Central memory CD8-positive, alpha-beta T cell (primary cell): ENCODE data around the gene APOL2.

Experiments used
- ATAC-seq: fragments of 150-1000 bp; cut with Tn5 transposase; replicated peaks from 2 replicates; pipeline ENCODE4 v1.10.0; 2022; ENCODE audit warnings: mild to moderate bottlenecking, moderate FRiP score, moderate number of reproducible peaks; ENCODE audit not compliant: poor library complexity, severe bottlenecking; ENCODE audit errors: extremely low read depth
- DNase-seq, 2 donors: peaks; one replicate each; pipeline ENCODE4 v3.0.0; 2021; ENCODE audit warnings: low spot score in 2 of 2
- H3K27ac Mint-ChIP-seq: one replicate; pipeline ENCODE4 v1.8.0; 2022; ENCODE audit warnings: low read depth, mild to moderate bottlenecking, moderate library complexity, mixed read lengths
- H3K27me3 Mint-ChIP-seq: one replicate; pipeline ENCODE4 v1.8.0; 2022; ENCODE audit warnings: mixed read lengths
- H3K36me3 Mint-ChIP-seq: one replicate; pipeline ENCODE4 v1.8.0; 2022; ENCODE audit warnings: mild to moderate bottlenecking, moderate library complexity, mixed read lengths; ENCODE audit not compliant: insufficient read depth
- H3K4me1 Mint-ChIP-seq: one replicate; pipeline ENCODE4 v1.8.0; 2022; ENCODE audit warnings: mixed read lengths
- H3K4me3 Mint-ChIP-seq: one replicate; pipeline ENCODE4 v1.8.0; 2022; ENCODE audit warnings: mild to moderate bottlenecking, moderate library complexity, mixed read lengths
- H3K9me3 Mint-ChIP-seq: one replicate; pipeline ENCODE4 v1.8.0; 2022; ENCODE audit warnings: mixed read lengths

The APOL2 gene, protein sequence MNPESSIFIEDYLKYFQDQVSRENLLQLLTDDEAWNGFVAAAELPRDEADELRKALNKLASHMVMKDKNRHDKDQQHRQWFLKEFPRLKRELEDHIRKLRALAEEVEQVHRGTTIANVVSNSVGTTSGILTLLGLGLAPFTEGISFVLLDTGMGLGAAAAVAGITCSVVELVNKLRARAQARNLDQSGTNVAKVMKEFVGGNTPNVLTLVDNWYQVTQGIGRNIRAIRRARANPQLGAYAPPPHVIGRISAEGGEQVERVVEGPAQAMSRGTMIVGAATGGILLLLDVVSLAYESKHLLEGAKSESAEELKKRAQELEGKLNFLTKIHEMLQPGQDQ

DNA sequence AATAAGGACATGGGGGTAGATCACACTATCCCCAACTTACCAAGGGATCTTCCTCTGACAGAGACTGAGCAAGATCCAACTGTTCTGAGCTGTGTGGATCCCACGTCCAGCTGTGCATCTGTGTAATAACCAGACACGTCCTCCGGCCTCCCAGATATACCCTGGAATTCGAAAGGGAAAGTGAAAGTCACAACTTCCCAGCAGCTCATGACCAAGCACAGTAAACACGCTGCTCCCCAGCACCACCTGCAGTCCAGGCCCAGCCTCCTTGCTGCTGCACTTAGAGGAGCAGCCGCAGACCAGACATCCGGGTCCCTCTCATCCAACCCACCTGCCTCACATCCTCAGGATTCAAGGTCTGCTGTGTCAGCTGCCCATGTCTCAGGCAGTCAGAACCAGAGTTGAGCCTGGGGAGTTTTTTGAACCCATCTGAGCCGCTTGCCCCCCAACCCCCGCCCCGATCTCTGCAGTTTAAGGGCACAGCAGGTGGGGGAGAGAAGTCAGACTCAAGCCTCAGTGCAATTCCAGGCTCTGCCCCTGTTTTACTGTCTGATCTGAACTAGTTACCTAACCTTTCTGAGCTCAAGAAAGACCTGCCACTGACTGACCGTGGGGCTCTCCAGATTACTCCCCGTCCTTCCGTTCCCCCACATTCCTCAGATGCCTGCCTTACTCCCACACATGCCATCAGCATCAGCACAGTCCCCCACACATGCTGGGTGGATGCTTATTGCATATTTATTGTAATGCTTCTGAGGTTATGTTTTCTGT, at the start of gene APOL2:
Gene APOL2 (minus strand): TSS at position 127 of the 771 bp plus-strand sequence. CDS start 6,365 bp downstream, outside the sequence.
- H3K27me3 Mint-ChIP-seq, result no peaks in the 10 kb centered on the region
- ATAC-seq (peak; percentile 99), DNase-seq (peak; percentile 64 to 80)
- H3K4me3 Mint-ChIP-seq, result peak within 1 kb of the TSS; percentile 99
- H3K27ac Mint-ChIP-seq, result peak within 1 kb of the TSS; percentile 94
- peaks cover 57% of the 10 kb centered on the region for H3K4me1 Mint-ChIP-seq
- peaks cover 19% of the 10 kb centered on the region for H3K36me3 Mint-ChIP-seq
- H3K9me3 Mint-ChIP-seq, result no peaks in the 10 kb centered on the region

DNA sequence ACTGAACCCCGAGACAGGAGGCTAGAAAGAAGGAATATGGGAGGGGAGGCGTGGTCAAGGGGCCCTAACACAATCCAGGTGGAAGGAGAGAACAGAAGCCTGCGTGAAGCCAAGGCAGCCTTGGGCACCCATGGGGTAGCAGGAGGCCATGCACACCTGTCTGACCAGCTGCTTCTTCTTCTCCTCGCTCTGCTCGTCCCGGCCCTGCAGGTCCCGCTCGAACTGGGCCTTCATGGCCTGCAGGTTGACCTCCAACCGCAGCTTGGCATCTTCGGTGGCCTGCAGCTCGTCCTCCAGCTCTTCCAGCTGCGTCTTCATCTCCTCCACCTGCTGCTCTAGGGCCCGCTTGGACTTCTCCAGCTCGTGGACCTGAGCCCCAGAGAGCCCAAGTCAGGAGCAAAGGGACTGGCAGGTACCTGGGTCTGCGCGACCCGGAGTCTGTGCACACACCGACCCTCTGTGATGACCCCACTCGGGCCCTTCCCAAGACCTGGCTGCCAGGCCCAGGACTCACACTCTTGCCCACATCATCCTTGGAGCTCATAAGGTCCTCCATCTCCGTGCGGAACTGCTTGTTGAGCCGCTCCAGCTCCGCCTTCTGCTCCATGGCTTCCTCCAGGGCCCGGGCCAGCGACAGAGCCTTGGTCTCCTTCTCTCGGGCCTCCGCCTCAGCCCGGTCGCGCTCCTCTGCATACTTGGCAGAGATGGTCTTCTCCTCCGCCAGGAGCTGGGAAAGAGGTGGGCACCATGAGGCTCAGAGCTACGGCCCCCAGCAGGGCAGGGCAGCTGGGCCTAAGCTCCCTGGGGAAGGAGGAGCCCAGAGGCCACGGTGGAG, 49.5 kb upstream of the APOL2 start:
- no peaks in the 10 kb centered on the region for H3K27me3 Mint-ChIP-seq
- no peaks in the 10 kb centered on the region for H3K9me3 Mint-ChIP-seq
- peak overlapping the region; percentile 71 for H3K4me3 Mint-ChIP-seq
- peak overlapping the region; percentile 91 for H3K27ac Mint-ChIP-seq
- peaks cover 83% of the 10 kb centered on the region for H3K36me3 Mint-ChIP-seq
- DNase-seq (no peak), ATAC-seq (no peak)
- peaks cover 48% of the 10 kb centered on the region for H3K4me1 Mint-ChIP-seq

DNA sequence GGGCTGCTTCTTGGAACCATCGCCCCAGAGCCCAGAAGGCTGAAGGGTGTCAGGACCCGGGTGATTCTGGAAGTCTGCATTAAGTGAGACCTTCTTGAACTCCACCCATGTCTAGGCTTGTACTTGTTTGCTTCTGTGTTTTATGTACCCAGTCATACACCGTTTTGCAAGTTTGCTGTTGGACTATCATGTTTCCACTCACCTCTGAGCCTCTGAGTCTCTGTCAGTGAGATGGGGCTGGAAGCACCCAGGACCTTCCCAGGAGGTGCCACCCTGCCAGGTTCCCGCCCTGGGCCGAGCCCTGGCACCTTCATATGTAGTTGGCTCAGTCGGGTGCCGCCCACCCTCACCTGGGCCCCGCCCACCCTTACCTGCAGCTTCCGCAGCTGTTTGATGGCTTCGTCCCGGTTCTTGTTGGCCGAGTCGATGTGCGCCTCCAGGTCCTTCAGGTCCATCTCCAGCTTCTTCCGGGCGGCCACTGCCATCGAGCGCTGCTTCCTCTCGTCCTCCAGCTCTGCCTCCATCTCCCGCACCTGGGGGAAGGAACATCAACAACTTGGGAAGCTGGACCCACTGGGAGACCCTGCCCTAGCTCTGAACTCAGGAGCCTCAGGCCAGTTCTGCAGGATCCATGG, 48.7 kb upstream of the APOL2 start:
- Mint-ChIP-seq H3K27ac (peak overlapping the region; percentile 91), H3K36me3 (peaks cover 84% of the 10 kb centered on the region), H3K4me1 (peaks cover 48% of the 10 kb centered on the region), H3K4me3 (peak overlapping the region; percentile 71), H3K27me3 (no peaks in the 10 kb centered on the region), H3K9me3 (no peaks in the 10 kb centered on the region)
- ATAC-seq (no peak), DNase-seq (no peak)

DNA sequence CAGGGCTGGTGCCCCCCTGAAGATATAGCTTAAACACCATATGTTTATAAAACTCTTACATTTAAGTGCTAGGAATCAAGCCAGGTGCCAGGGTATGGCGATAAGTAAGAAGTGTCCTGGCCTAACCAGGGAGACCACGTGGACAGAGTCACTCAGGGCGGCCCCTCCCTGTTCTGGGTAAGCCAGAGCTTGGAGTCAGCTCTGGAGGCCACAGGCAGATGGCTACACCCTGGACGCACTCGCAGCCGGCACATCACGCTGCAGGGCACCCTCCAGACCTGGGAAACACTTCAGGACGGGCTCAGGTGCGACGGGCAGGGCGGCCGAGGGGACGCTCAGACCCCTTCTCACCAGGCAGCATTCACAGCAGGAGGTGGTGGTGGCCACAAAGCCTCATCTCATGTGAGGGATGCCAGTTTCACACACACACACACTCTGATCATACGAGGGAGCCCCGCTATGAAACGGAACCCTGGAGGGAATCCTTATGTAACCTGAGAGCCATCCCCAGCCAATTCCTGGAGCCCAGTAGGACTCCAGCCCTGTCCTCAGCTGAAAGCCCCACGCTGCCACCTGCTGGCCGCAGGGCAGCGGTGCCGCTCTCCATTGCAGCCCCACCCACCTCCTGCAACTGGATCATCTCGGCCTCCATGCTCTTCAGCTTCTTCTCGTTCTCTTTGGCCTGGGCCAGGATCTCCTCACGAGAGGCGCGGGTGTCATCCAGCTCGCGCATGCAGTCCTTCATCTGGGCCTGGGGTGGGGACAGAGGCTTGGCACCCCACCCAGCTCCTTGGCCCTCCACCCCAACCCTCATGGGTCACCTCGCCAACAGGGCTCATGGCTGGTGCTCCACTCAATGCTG, 47.0 kb upstream of the APOL2 start:
- DNase-seq (peak; percentile 53 to 55), ATAC-seq (peak; percentile 37)
- H3K4me1 Mint-ChIP-seq, result peaks cover 33% of the 10 kb centered on the region
- peak overlapping the region; percentile 90 for H3K27ac Mint-ChIP-seq
- H3K27me3 Mint-ChIP-seq, result no peaks in the 10 kb centered on the region
- H3K4me3 Mint-ChIP-seq, result peak overlapping the region; percentile 32
- H3K36me3 Mint-ChIP-seq, result peaks cover 83% of the 10 kb centered on the region
- no peaks in the 10 kb centered on the region for H3K9me3 Mint-ChIP-seq

DNA sequence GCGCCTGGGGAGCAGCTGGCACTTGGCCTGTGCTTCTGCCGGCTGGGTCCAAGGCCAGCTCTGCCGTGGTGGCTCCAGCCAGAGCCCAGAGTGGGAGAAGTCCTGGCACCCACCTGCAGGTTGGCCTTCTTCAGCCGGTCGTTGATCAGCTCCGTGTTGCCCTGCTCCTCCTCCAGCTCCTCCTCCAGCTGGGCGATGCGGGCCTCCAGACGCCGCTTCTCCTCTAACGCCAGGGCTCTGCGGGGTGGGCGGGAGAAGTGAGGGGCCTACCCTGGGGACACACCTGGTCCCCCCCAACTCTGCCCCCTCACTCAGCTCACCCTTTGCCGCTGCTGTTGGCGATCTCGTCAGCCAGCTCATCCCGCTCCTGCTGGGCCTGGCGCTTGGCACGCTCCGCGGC, 46.2 kb upstream of the APOL2 start:
- H3K4me3 Mint-ChIP-seq, result no peak overlapping the region
- H3K36me3 Mint-ChIP-seq, result peaks cover 88% of the 10 kb centered on the region
- no peak for DNase-seq
- no peak for ATAC-seq
- H3K4me1 Mint-ChIP-seq, result peaks cover 33% of the 10 kb centered on the region
- no peaks in the 10 kb centered on the region for H3K9me3 Mint-ChIP-seq
- no peak overlapping the region for H3K27ac Mint-ChIP-seq
- no peaks in the 10 kb centered on the region for H3K27me3 Mint-ChIP-seq

DNA sequence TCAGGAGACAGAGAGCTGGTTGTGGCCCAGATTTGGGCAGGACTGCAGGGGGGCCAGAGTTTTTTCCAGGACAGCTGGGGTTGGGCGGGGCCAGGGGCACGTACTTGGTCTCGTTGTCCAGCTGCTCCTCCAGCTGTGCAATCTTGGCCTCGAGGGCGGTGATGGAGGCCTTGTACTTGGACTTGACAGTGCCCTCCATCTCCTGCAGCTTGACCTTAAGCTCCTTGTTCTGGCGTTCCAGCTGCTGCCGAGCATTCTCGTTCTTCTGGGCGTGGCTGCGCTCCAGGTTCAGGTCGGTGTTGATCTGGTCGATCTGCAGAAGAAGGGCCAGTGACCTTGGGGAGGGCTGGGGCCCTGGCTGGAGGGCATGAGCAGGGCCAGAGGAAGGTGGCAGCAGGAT, 45.7 kb upstream of the APOL2 start:
- DNase-seq, result no peak
- no peak for ATAC-seq
- Mint-ChIP-seq H3K36me3 (peaks cover 88% of the 10 kb centered on the region), H3K4me3 (no peak overlapping the region), H3K4me1 (peaks cover 32% of the 10 kb centered on the region), H3K27ac (no peak overlapping the region), H3K9me3 (no peaks in the 10 kb centered on the region), H3K27me3 (no peaks in the 10 kb centered on the region)

DNA sequence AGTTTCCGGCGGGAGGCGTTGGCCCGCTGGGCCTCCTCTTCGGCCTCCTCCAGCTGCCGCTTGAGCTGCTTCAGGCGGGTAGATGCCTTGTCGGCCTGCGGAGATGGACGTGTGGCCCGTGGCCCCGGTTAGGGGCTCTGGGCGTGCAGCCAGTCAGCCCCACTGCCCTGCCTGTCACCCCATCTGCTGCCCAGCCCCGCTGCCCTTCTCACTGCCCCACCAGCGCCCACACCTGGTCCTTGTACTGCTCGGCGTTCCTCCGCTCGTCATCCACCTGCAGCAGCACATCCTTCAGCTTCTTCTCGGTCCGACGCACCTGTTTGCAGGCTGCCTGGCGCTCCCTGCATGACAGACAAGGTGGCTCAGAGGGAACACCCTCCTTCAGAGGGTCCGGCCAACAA, 44.8 kb upstream of the APOL2 start:
- H3K27ac Mint-ChIP-seq, result no peak overlapping the region
- H3K36me3 Mint-ChIP-seq, result peaks cover 84% of the 10 kb centered on the region
- H3K27me3 Mint-ChIP-seq, result no peaks in the 10 kb centered on the region
- no peaks in the 10 kb centered on the region for H3K9me3 Mint-ChIP-seq
- ATAC-seq (no peak), DNase-seq (no peak)
- H3K4me1 Mint-ChIP-seq, result peaks cover 28% of the 10 kb centered on the region
- no peak overlapping the region for H3K4me3 Mint-ChIP-seq

DNA sequence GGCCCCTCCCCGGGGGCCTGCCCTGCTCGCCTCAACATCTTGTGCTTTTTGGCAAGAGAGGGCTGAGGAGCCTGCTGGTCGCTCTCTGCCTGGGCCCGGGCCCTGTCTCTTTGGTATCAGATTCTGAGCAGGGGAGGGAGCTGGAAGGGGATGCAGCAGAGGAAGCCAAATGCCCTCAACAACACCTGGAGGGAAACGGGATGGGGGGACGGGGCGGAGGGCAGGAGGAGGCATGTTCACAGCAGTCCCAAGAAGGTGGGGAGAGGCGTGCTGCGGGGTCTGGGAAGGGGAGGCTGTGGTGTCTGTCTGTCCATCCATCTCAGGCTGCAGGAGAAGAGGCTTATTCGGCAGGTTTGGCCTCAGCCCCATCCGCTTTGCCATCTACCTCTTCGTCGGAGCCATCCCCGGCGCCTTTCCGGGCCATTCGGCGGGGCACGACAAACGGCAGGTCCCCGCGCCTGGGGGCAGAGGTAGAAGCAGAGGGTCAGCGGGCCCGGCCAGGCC, 43.1 kb upstream of the APOL2 start:
- Mint-ChIP-seq H3K4me1 (peaks cover 23% of the 10 kb centered on the region), H3K9me3 (no peaks in the 10 kb centered on the region), H3K36me3 (peaks cover 72% of the 10 kb centered on the region), H3K27me3 (no peaks in the 10 kb centered on the region), H3K27ac (no peak overlapping the region), H3K4me3 (no peak overlapping the region)
- DNase-seq (no peak), ATAC-seq (no peak)

DNA sequence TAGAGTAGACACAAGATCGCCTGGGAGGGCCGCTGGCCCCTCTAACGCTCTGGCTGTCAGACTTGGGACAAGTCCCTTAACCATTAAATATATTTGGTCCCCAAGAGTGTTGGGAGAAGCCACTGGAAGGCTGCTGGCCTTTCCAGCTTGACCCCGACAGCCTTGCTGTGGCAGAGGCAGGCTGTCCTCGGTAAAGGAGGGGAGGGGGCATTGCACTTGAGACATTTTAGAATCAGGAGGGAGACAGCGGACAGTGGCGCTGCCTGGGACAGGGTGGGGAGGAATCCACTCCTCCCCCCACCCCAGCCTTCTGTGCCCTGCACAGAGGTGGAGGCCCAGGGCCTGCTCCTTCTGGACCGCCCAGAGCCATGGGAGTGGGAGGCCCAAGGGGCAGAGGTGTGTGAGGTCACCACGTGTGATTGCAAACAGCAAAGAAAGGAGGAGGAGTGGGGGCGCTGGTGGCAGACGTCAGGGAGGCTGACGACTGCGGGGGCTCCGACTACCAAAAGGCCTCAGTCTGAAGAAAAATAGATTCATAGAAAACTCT, 42.5 kb upstream of the APOL2 start:
- Mint-ChIP-seq H3K36me3 (peaks cover 68% of the 10 kb centered on the region), H3K4me1 (peaks cover 17% of the 10 kb centered on the region), H3K27me3 (no peaks in the 10 kb centered on the region), H3K9me3 (no peaks in the 10 kb centered on the region), H3K27ac (peak overlapping the region; percentile 57), H3K4me3 (no peak overlapping the region)
- no peak for ATAC-seq
- DNase-seq, result no peak

DNA sequence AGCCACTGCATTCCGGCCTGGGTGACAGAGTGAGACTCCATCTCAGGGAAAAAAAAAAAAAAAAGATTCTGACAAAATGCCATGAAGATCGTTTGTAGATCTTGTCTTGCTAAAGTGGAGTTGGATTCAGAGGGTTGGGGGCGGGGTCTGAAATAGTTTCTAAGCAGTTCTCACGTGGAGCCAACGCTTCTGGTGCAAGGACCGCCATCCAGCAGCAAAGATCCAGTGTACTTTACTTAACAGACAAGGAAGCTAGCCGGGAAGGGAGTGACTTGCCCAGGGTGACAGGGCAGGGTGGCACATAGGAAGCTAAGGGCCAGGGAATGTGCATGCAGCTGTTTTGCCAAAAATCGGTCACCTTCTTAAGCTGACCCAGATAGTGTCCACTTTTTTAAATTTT, 41.1 kb upstream of the APOL2 start:
- ATAC-seq (no peak), DNase-seq (no peak)
- Mint-ChIP-seq H3K27ac (peak overlapping the region; percentile 57), H3K4me3 (no peak overlapping the region), H3K4me1 (peaks cover 13% of the 10 kb centered on the region), H3K9me3 (no peaks in the 10 kb centered on the region), H3K36me3 (peaks cover 61% of the 10 kb centered on the region), H3K27me3 (no peaks in the 10 kb centered on the region)

DNA sequence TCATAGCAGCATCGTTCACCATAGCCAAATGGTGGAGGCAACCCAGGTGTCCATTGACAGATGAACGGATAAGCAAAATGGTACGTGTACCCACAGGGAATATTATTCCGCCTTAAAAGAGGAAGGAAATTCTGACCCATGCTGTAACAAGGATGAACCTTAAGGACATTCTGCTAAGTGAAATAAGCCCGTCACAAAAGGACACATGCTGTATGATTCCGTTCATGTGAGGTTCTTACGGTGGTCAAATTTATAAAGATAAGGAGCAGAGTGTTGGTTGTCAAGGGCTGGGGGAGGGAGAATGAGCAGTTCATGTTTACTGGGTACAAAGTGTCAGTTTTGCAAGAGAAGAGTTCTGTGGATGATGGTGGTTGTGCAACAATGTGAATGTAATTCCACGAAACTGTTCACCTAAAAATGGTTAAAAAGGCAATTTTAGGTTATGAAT, 39.9 kb upstream of the APOL2 start:
- Mint-ChIP-seq H3K4me1 (peaks cover 13% of the 10 kb centered on the region), H3K36me3 (peaks cover 56% of the 10 kb centered on the region), H3K9me3 (no peaks in the 10 kb centered on the region), H3K4me3 (no peak overlapping the region), H3K27ac (no peak overlapping the region), H3K27me3 (no peaks in the 10 kb centered on the region)
- no peak for ATAC-seq
- no peak for DNase-seq
